ENCODE measurements around the gene SLC22A23. TPM values are rescaled to one million over a fixed set of nuclear protein-coding genes. Genes with fewer than 3 reads are reported as not detected.

Gene SLC22A23
- total and polyA plus RNA-seq, 4 donors: 4.9 to 45.4 (median 19.7) TPM

GRCh38 chr6:3352678-3353077 lies 104.2 kb downstream of the SLC22A23 start:
- no peaks in the 10 kb centered on the region for H3K27me3 ChIP-seq (ENCODE audit: control insufficient read depth in 4 of 4, insufficient read depth in 4 of 4, low read length in 3 of 4)
- no peak overlapping the region for H3K9ac ChIP-seq (ENCODE audit: low read depth in 1 of 2, low read length in 2 of 2)
- H3K4me3 ChIP-seq (ENCODE audit: low read depth in 1 of 3, low read length in 3 of 3): no peak overlapping the region
- peaks cover 0 to 5% (median 0%) of the 10 kb centered on the region in 4 donors for H3K36me3 ChIP-seq (ENCODE audit: control insufficient read depth in 4 of 4, insufficient read depth in 3 of 4, low read depth in 1 of 4, low read length in 3 of 4)
- WGBS: 48% methylated on average over 9 of the region's 9 CpGs
- H3K4me1 ChIP-seq (ENCODE audit: control insufficient read depth in 4 of 4, insufficient read depth in 4 of 4, low read length in 3 of 4): peaks cover 7 to 46% (median 32%) of the 10 kb centered on the region in 4 donors
- peak overlapping the region in 1 of 2 donors; percentile 19 for H3K27ac ChIP-seq (ENCODE audit: low read depth in 1 of 2, low read length in 2 of 2)
- no peak for DNase-seq (ENCODE audit: low spot score)
- TF ChIP-seq CTCF (IDR thresholded peaks at IDR 0.05; ENCODE audit: low read depth, low read length, missing input control) (no peak), REST (IDR thresholded peaks at IDR 0.05) (no peak), RXRA (IDR thresholded peaks at IDR 0.05) (peak; percentile 35 to 39), HNF4G (IDR thresholded peaks at IDR 0.05) (no peak), RAD21 (IDR thresholded peaks at IDR 0.05) (peak in 1 of 2 donors; percentile 31), HNF4A (conservative IDR thresholded peaks at IDR 0.05) (peak; percentile 53 to 65), SP1 (IDR thresholded peaks at IDR 0.05) (no peak), MAX (IDR thresholded peaks at IDR 0.05) (no peak), JUND (IDR thresholded peaks at IDR 0.05) (no peak), EGR1 (IDR thresholded peaks at IDR 0.05; ENCODE audit: low read depth in 2 of 2) (no peak), TAF1 (conservative IDR thresholded peaks at IDR 0.05) (no peak)
- no peaks in the 10 kb centered on the region for H3K9me3 ChIP-seq (ENCODE audit: control insufficient read depth in 4 of 4, low read length in 3 of 4)

GRCh38 chr6:3351829-3352524 lies 104.9 kb downstream of the SLC22A23 start:
- Histone ChIP-seq H3K36me3 (ENCODE audit: control insufficient read depth in 4 of 4, insufficient read depth in 3 of 4, low read depth in 1 of 4, low read length in 3 of 4) (peaks cover 0 to 5% (median 0%) of the 10 kb centered on the region in 4 donors), H3K27me3 (ENCODE audit: control insufficient read depth in 4 of 4, insufficient read depth in 4 of 4, low read length in 3 of 4) (no peaks in the 10 kb centered on the region), H3K4me3 (ENCODE audit: low read depth in 1 of 3, low read length in 3 of 3) (no peak overlapping the region), H3K9ac (ENCODE audit: low read depth in 1 of 2, low read length in 2 of 2) (no peak overlapping the region), H3K4me1 (ENCODE audit: control insufficient read depth in 4 of 4, insufficient read depth in 4 of 4, low read length in 3 of 4) (peaks cover 5 to 39% (median 25%) of the 10 kb centered on the region in 4 donors), H3K9me3 (ENCODE audit: control insufficient read depth in 4 of 4, low read length in 3 of 4) (no peaks in the 10 kb centered on the region), H3K27ac (ENCODE audit: low read depth in 1 of 2, low read length in 2 of 2) (peak overlapping the region in 1 of 2 donors; percentile 17)
- DNase-seq (ENCODE audit: low spot score): no peak
- WGBS: 92% methylated on average over 9 of the region's 9 CpGs
- TF ChIP-seq MAX (IDR thresholded peaks at IDR 0.05) (no peak), NR2F2 (IDR thresholded peaks at IDR 0.05) (no peak)
